ENCODE data around the gene CHRM2. TPM values are rescaled to one million over a fixed set of nuclear protein-coding genes. Genes with fewer than 3 reads are reported as not detected.

CHRM2 gene
- total RNA-seq, 1 experiment from 2014 or later, result not detected

DNA sequence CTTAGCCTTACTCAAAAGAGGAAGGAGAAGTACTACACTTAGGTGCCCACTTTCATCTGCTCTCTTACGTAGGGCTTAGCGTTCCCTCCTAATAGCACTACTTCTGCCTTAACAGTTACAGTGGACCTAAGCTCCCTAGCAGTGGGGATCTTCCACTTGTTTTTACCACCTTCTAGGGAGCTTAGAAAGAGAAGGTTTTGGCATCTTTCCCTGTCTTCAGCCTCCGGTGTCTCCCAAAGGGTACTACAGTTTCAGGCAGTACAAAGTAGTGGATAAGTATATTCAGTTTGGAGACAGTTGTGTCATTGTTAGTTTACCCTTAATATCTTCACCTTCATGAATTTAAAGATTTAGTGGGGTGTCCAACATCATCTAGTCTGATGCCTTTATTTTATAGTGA is 14.6 kb downstream of the CHRM2 start:
- DNase-seq, result no peak
- no peaks in the 10 kb centered on the region for H3K9me3 ChIP-seq
- H3K4me3 ChIP-seq, result no peak overlapping the region
- H3K36me3 ChIP-seq, result no peaks in the 10 kb centered on the region
- no peaks in the 10 kb centered on the region for H3K27me3 ChIP-seq

DNA sequence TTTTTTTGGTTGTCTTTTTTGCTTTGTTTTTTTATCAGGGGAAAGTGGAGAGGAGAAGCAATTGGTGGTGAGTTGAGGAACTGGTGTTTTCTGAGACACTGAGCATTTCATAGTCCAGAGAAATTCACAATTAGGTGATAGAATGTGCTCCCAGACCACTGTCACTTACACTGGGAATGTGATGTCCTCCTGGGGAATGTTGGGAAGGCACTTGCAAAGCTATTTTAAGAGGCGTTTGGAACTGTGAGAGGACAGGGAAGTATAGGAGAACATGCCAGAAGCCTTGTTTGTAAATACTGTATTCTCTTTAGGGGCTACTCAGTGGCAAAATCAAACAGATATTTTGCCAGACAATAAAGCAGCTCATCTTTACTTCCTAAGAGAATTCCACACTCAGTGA is 16.0 kb downstream of the CHRM2 start:
- H3K9me3 ChIP-seq, result no peaks in the 10 kb centered on the region
- no peaks in the 10 kb centered on the region for H3K36me3 ChIP-seq
- DNase-seq, result no peak
- no peaks in the 10 kb centered on the region for H3K27me3 ChIP-seq
- no peak overlapping the region for H3K4me3 ChIP-seq

DNA sequence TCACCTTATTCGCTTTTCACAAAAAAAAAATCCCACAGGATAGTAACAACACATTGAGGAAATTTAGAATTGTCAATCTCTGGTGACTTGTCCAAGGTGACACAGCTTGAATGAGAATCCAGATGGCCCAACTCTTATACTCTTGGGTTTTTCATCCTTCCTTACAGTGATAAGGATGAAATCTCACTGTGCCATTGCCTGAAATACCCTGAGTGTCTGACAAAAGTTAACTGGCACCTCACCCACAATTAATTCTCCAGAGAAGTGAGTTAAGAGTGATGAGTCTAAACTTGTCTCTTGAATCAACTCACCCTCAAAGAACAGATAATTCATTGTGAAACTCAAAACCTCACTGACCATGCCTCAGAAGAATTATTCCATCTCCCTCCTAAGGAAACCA is 18.9 kb downstream of the CHRM2 start:
- Histone ChIP-seq H3K27me3 (no peaks in the 10 kb centered on the region), H3K36me3 (no peaks in the 10 kb centered on the region), H3K9me3 (no peaks in the 10 kb centered on the region), H3K4me3 (no peak overlapping the region)
- no peak for DNase-seq

DNA sequence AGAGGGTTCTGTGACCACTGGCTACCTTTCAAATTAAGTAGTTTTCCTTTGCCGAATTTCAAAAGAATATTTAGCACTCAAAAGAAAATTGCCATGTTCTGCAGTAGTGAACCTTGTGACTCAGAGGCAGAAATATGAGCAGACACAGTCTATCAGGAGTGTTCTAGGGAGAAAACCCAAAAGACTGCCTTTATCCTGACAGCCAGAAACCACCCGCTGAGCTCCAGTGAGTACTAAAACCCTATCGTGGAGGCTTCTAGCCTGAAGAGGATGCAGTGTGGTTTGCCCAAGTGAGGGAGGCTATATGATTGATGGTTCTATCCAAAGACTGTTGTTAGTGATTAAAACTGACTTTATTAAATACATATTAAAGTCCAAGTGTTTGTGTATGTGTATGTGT is 21.9 kb downstream of the CHRM2 start:
- no peaks in the 10 kb centered on the region for H3K9me3 ChIP-seq
- DNase-seq, result no peak

DNA sequence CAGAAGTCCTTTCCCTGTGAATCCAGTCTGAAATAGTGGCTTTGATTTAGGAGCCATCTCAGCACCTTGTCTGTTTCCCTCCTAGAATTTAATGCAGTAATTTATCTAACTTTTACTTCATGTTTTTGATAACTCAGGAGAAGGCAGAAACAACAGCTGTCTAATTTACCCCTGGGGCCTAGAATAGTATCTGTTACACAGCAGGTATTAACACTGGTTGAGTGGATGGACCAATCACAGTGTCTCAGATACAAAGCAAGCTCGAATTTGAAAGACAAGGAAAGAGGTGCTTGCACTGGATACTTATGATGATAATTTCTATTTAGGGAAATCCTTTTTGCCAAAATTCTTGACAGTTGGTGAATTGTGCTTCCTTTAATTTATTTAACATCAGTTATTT is 23.4 kb downstream of the CHRM2 start:
- no peaks in the 10 kb centered on the region for H3K36me3 ChIP-seq
- H3K9me3 ChIP-seq, result no peaks in the 10 kb centered on the region
- no peaks in the 10 kb centered on the region for H3K27me3 ChIP-seq
- DNase-seq, result no peak
- H3K4me3 ChIP-seq, result no peak overlapping the region

More for the DNA sequence above, 21.9 kb downstream of the CHRM2 start:
- Histone ChIP-seq H3K4me3 (no peak overlapping the region), H3K36me3 (no peaks in the 10 kb centered on the region), H3K27me3 (no peaks in the 10 kb centered on the region)

DNA sequence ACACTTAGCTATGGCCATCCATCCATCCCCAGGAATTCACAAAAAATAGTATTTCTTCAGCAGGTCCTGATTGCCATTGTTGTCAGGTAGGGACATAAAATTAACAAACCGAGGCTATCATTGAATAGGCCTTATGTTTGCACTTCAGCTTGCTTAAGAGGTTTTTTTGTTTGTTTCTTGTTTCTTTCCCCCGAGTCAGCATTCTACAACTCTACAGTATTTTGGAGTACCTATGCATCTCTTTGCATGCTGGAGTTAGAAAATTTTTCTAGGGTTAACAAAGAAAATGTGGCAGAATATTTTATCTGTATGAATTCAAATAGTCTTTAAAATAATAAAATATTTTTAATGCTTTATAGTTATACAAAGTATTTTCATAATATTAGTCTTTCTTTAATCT is 26.3 kb downstream of the CHRM2 start:
- DNase-seq, result no peak
- Histone ChIP-seq H3K36me3 (no peaks in the 10 kb centered on the region), H3K4me3 (no peak overlapping the region), H3K27me3 (no peaks in the 10 kb centered on the region), H3K9me3 (no peaks in the 10 kb centered on the region)

DNA sequence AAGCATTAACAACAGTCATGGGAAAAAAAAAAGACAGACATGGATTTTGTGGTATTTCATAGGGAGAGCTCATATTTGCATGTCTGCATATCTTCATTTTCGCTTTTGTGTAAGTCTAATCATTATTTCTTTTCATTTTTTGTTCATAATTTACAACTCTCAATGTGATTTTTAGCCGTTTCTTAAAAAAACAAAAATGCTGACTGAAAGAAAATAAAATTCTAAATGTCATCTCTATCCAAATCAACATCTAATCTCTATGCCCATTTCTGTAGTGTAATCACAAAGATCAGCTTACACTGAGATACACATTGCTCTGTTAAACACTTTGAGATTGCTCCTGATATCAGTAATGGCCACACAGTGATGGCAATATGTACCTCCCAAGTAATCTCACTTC is 29.2 kb downstream of the CHRM2 start:
- no peaks in the 10 kb centered on the region for H3K27me3 ChIP-seq
- no peaks in the 10 kb centered on the region for H3K36me3 ChIP-seq
- H3K9me3 ChIP-seq, result no peaks in the 10 kb centered on the region
- H3K4me3 ChIP-seq, result no peak overlapping the region
- no peak for DNase-seq

DNA sequence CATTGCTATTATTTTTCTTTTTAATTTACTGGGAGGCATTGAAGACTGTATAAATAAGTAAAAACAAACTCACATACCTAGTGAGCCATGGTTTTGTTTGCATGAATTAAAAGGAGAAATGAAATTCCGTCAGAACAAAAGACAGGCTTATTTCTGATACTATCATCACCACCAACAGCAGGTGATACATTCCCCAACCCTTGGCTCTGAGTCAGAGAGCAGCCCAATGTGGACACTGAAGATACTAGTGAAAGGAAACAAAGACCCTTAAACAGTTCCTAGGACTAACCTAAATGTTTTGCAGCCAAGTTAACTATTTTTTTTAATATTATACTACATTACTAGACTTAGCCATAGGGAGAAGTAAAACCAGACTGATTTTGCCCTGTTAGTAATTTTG is 31.6 kb downstream of the CHRM2 start:
- no peak overlapping the region for H3K4me3 ChIP-seq
- H3K27me3 ChIP-seq, result no peaks in the 10 kb centered on the region
- DNase-seq, result no peak
- H3K9me3 ChIP-seq, result no peaks in the 10 kb centered on the region
- no peaks in the 10 kb centered on the region for H3K36me3 ChIP-seq

DNA sequence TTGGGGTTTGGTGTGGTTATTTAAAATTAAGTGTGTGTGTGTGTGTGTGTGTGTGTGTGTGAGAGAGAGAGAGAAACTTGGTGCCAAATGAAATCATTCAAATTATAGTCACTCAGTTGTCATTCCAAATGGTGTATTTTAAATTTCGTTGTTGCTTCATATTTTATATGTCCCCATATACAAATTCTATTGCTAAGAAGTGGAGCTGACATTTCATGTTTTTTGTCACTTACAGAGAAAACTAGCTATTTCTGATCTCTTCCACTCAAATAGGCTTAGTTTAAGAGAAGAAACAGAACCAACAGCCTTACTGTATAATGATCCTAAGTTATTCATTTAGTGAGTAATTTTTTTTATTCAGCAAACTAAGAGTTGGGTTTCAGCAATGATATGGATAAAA is 42.3 kb downstream of the CHRM2 start:
- DNase-seq, result no peak
- H3K27me3 ChIP-seq, result no peaks in the 10 kb centered on the region

DNA sequence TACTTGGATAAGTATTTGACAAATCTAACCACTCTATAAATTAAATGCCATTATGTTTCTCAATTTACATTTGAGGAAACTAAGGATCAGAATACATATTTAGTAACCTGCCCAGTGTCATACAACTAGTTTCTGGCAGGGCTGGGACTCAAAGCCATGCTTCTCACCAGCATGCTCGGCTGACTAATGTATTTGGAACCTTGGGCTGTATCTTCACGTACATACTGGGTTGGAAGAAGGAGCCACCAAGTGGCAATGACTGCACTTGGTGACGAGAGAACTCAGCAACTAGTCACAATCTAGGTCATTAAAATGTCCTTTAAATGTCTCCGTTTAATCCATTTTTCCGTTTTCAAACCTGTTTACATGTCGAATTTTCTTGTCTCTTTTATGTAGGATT is 42.9 kb downstream of the CHRM2 start:
- no peaks in the 10 kb centered on the region for H3K9me3 ChIP-seq
- no peak for DNase-seq
- no peak overlapping the region for H3K4me3 ChIP-seq
- no peaks in the 10 kb centered on the region for H3K36me3 ChIP-seq
- H3K27me3 ChIP-seq, result no peaks in the 10 kb centered on the region

More for the DNA sequence above, 42.3 kb downstream of the CHRM2 start:
- Histone ChIP-seq H3K9me3 (no peaks in the 10 kb centered on the region), H3K36me3 (no peaks in the 10 kb centered on the region), H3K4me3 (no peak overlapping the region)

DNA sequence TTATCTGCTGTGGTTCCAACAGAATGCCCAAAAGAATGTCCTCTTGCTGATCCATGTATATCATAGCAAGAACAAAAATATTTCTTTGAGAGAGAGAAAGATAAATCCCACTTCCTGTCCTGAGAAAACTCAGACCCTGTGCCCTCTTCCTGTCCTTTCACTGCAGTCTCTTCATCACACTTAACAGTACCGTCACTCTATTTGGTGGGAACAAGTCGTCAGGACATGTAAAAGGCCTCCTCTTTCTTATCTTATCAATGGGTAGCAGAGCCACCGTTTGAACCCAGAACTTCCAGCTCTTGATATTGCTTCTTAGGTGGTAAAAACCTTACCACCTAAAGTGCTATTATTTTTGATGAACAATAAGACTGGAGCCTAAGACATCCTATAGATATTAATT is 43.9 kb downstream of the CHRM2 start:
- DNase-seq, result no peak
- Histone ChIP-seq H3K36me3 (no peaks in the 10 kb centered on the region), H3K9me3 (no peaks in the 10 kb centered on the region), H3K27me3 (no peaks in the 10 kb centered on the region), H3K4me3 (no peak overlapping the region)

DNA sequence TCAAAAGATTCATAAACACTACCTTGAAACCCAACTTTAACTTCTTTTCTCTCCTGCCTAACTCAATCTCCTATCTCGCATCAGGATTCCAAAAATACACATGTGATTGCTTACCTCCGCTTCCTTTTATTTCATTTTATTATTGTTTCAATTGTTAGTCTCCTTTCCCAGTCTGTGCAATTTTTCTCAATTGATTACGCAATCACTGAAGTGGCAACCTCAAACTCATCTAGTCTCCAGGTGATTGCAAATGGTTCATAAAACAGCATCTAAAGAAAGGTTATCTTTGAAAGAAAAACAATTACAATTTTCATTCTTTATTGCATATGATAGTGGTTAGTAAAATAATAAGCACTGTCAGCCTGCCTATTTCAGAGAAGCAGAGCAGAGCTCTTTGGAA is 45.6 kb downstream of the CHRM2 start:
- Histone ChIP-seq H3K4me3 (no peak overlapping the region), H3K36me3 (no peaks in the 10 kb centered on the region), H3K9me3 (no peaks in the 10 kb centered on the region), H3K27me3 (no peaks in the 10 kb centered on the region)
- DNase-seq, result no peak

DNA sequence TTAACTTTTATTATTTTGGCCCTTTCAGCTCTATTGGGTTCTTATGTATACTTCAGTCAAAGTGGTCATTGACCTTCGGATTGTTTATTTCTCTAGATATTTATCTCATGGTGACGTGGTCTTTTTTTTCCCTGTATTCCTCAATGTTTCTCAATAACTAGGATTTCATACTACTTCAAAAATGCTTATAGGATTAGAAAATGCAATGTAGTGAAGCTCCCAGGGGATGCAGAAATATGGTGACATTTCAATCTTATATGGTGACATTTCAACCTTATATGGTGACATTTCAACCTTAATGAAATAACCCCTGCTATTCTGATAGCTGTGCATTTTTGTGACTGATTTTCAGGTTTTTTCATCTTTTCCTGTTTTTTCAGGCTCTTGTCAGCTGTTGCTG is 51.4 kb downstream of the CHRM2 start:
- DNase-seq, result no peak
- H3K36me3 ChIP-seq, result no peaks in the 10 kb centered on the region
- H3K4me3 ChIP-seq, result no peak overlapping the region
- H3K27me3 ChIP-seq, result no peaks in the 10 kb centered on the region
- no peaks in the 10 kb centered on the region for H3K9me3 ChIP-seq

DNA sequence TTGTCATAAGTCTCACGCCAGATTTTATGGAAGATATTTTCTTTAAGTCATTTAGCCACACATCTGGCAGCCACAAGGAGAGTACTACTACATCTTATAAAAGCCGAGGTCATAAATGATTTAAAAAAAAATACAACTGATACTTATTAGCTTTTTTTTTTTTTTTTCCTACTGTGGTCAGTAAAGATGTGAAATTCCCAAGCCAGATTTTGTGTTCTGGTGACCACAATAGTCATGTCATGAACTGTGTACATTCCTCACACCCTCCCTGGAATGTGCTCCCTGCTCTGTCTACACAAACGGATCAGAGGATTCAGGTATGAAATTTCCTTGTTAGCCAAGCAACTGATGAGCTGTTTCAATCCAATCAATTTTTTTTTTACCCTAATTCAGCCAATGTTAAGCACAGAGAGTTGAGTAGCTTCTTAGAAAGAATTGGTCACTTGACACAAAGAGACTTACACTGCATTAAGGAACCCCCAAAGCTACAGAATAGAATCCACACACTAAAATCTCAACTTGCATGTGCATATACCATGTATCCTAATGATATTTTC is 54.7 kb downstream of the CHRM2 start:
- no peak overlapping the region for H3K4me3 ChIP-seq
- no peaks in the 10 kb centered on the region for H3K27me3 ChIP-seq
- no peaks in the 10 kb centered on the region for H3K9me3 ChIP-seq
- H3K36me3 ChIP-seq, result no peaks in the 10 kb centered on the region
- no peak for DNase-seq

DNA sequence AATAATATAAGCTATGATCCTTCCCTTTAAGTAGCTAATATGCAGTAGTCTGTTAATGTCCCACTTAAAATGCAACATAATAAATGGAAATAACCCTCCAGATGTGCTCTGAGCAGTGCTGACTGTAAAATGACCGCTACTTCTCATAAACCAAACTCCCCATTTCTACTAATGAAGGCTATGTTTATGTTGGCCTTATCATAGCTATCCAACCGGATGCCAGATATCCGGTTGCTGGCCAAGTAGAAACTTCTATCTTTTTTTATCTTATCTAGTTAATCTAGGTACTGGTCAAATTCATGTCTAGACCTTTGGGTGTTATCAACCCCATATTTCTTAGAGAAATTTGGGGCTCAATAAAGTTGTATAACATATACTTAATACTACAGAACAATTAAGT is 56.6 kb downstream of the CHRM2 start:
- Histone ChIP-seq H3K36me3 (no peaks in the 10 kb centered on the region), H3K27me3 (no peaks in the 10 kb centered on the region), H3K9me3 (no peaks in the 10 kb centered on the region), H3K4me3 (no peak overlapping the region)
- no peak for DNase-seq

DNA sequence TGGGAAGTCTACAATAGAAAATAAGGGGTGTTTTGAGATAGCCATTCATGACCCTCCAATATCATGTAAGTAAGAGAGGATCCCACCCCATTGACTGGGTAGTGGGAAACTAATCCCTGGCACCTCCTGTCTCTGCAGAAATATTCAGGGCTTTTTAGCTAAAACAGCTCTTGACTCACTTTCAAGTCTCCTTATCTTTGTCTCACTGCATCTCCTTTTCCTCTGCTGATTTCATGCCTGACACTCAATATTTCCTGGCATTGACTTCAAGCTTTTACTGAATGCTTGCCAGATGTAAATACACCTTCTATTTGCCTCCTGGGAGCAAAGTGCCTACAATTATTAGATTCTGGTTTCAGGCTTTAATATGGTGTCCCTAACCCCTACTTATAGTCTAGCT is 57.1 kb downstream of the CHRM2 start:
- no peaks in the 10 kb centered on the region for H3K9me3 ChIP-seq

DNA sequence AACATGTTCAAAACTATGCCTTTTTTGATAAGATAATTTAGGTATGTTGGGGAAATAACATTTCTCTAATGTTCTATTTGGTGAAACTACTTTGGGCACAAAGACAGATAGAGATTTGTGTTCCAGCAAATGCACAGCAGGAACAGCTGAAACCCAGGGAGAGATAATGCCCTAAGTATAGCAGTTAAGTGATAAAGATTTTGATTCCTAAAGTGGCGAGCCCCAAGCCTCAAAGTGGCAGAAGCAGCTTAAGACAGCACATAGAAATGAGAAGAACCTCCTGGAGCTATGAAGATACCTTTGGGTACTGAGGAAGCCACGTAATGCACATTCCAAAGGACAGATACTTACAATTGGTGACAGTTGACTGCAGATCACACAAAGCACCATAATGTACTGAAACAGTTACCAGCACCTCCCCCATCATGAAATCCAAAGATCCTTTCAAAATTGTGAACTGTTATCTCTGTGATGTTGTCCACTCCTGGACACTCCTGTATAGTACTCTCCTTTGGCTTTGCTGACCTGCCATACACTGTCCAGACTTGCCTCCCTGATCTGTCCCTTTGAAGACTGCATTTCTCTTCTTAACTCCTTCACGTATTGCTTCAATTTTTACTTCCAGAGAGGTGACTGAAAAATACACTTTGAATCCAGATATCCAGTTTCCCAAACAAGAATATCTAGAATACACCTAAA is 62.9 kb downstream of the CHRM2 start:
- H3K9me3 ChIP-seq, result no peaks in the 10 kb centered on the region
- no peak overlapping the region for H3K4me3 ChIP-seq
- H3K27me3 ChIP-seq, result no peaks in the 10 kb centered on the region
- H3K36me3 ChIP-seq, result no peaks in the 10 kb centered on the region
- no peak for DNase-seq

More for the DNA sequence above, 57.1 kb downstream of the CHRM2 start:
- DNase-seq, result no peak
- Histone ChIP-seq H3K27me3 (no peaks in the 10 kb centered on the region), H3K4me3 (no peak overlapping the region), H3K36me3 (no peaks in the 10 kb centered on the region)

DNA sequence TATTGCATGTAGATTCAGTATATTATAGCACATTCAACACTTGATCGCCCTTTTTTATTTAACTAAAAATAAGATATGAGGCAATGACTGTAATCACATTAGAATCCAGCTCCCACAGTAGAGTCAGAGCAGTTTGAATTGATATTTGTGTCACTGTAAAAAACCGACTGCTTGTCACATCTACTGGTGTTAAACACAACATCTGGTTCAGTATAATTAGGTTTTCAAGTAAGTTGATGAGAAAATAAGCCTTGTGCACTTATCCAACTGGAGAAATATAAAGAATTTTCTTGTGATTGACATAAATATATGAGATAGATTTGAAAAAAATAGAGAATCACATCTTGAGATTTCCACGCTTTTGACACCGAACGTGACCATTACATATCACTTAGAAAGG is 69.0 kb downstream of the CHRM2 start:
- Histone ChIP-seq H3K36me3 (no peaks in the 10 kb centered on the region), H3K27me3 (no peaks in the 10 kb centered on the region), H3K9me3 (no peaks in the 10 kb centered on the region), H3K4me3 (no peak overlapping the region)
- no peak for DNase-seq

All from MG63 (cell line).